ENCODE results near the gene DNLZ.
"Not testable (repeated sequence)": the region's sequence is repeated elsewhere in the genome, so short reads cannot be mapped to it uniquely, and the experiment has no call there.

The DNLZ gene

DNA sequence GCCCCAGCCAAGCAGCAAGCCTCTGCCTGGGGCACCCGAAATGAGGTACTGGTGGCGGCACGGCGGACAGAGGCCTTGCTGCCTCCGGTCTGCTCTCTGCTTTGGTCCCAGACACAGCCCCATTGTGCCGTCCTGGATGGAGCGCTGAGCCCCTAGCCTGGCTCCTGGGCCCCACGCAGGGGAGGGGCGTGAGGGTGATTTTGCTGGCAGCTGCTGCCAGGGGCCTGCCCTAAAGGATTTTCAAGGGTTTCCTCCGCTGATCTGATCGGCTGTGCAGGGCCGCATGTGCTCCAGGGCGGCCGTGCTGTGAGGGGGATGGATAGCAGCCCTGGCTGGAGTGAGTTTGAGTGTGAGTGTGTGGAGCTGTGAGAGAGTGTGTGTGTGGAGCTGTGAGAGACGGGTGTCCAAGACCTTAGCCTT lies 34.9 kb downstream of the DNLZ start:
- DNase-seq: no peak

DNA sequence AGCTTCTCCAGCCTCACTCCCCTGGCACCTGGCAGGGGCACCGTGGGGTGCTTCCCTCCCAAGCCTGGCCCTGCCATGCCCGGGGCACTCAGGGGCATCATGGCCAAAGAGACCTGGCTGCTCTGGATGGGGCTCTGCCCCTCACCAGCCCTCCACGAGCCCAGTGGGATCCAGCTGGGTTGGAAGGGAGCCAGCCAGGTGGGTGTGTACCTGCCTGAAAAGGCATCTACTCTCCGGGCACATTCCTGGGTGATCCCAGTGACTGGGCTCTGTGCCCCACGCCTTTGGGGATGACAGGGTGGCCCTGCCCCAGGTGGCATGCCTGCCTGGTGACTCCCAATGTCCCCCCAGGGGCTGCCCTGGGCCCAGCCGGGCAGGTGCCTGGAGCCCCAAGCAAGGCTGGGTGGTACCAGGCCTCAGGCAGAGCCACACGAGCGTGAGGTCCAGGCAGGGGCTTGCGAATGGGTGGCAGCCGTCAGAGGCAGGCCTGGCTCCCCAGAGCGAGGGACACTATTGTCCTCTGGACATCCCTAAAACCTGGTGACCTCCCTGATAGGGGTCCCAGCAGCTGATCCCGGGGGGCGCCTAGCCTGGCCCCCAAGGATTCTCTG lies 35.4 kb downstream of the DNLZ start:
- DNase-seq: no peak

DNA sequence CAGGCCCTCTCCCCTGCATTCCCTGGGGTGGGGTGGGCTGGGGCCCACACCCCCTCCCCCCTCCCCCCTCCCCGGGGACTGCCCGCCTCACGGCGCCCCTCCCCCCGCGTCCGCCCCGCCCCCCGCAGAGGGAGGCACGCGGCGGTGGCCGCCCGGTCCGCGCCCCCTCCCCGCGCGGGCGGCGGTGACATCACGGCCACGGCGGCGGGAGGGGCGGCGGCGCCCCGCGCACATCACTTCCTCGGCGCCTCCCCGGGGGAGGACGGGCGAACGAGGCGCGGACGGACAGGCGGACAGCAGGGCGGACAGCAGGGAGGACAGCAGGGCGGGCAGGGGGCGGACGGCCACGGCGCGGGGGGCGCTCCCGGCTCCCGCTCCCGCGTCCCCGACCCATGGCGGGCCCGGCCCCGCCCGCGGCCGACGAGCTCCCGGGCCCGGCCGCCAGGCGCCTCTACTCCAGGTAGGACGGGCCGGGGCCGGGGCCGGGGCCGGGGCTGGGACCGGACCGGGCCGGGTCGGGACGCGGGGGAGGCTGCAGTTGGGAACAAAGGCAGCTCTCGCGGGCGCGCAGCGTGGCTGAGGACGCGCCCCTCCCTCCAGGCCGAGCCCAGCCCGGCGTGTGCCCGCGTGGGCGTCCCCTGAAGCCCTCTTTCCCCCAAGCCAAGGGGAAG lies 36.1 kb downstream of the DNLZ start, which contains the start of gene GPSM1:
TSS of gene GPSM1 (plus strand) at position 236 of the 671 bp plus-strand sequence. CDS start at position 393, 157 bp downstream.
- DNase-seq: no peak

DNA sequence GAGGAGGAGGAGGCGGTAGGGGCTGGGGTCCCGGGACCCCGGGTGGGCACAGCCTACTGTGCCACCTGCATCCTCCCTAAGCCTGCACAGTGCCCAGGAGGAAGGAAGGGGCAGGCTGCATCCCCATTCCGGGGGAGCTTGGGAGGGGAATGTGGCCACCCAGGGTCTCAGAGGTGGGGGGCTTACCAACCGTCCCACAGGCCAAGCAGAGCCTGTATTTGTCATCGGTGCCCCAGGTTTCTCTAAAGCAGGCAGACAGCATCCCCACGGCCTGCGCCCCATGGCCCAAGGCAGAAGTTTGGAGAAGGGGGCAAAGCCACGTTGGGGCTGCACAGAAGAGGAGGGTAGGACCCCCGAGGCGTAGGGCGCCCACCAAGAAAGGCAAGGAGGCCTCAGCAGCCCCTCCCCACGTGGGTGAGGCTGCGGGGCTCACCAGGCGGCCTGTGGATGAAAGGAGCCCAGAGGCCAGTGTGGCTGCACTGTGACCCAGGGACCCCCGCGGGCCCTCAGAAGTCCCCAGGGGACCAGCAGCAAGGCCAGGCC lies 36.7 kb downstream of the DNLZ start:
- no peak for DNase-seq

DNA sequence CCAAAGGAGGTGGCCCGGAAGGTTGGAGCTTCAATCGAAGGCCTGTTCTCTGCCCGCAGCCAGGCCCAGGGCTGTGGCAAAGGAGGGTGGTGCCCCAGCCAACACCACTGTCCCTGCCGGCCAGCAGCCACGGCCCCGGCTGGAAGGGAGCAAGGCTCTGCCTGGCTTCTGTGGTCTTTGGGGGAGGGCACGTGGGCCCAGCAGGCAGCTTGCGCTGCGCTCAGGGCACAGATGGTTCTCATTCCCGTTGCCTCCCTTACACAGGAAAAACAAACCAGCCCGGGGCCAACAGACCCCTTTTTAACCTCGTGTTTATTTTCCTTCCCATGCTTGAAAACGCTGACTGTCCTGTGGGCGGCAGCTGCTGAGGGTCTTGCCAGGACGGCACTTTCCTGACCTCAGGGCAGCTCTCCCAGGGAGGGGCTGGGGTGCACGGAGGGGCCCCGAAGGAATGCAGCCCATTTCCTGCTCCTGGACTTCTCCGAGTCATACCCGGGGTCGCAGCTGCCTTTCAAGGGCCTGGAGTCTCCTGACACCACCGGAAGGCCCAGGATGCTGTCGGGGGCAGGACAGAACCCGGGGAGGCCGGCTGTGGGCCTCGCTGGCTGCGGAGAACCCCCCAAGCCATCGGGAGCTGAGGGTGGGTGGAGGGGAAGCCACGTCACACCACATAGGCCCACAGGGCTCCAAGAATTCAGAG lies 37.3 kb downstream of the DNLZ start:
- DNase-seq: no peak

DNA sequence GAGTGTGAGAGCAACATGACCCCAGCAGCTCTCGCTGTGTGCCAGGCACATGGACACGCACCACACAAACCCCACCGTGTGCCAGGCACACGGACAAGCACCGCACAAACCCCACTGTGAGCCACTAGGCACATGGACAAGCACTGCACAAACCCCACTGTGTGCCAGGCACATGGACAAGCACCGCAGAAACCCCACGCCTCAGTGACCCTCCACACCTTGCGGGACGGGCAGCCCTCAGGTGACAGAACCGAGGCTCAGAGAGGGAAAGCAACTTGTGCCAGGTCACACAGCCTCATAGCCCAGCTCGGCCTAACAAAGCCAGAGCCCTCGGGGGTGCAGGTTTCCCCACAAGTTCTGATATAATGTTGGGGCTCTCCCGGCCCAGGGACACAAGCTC lies 38.2 kb downstream of the DNLZ start:
- DNase-seq: no peak

DNA sequence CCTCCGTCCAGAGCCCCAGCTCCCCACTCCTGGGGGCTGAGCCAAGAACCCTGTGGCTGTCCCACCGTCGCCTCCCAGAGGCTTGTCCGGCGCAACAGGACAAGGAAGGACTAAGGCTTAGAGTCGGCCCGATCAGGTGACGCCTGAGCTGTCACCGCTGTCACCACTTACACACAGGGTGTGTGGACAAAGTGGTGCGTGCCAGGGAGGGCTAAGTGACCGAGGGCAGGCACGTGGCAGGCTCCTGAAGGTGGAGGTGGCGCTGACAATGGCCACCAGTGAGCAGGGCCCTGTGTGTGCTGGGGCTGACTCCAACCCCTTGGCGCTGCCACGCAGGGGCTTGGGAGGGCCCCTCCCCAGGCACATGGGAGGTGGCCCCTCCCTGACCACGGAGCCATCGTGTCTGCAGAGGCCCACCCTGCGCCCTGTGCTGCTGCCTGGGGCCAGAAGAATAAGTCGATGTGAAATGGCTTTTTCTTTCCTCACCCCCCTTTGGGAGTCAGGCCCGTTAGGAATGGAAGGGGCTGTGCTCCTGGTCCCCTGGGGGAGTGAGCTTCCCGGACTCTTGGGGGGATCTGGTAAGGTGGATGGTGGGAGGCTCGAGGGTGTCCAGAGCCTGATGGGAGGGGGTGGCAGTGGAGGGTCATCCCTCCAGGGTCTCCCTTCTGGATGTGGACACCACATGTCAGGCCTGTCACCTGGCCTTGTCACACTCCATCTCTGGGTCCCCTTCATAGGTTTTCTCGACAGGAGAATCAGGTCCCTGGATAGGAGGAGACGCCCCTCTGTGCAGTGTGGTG lies 38.8 kb downstream of the DNLZ start:
- no peak for DNase-seq

DNA sequence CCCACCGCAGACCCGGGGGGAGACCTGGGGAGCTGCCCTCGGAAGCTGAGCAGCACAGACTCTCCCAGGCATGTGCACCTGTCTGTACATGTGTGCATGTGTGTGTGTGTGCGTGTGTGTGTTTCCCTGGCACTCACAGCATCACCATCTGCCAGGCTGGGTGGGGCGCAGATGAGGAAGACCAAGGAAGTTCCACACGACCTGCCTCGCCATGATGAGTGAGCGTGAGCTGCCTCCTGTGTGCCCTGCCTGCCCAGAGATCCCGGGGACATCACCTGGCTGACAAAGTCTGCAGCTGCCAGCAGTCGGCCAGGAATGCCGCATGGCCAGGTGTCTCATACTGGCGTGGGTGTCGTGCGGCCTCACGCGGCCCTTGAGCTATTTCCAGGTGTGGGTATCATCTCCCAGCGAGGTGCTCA lies 40.2 kb downstream of the DNLZ start:
- DNase-seq: no peak

DNA sequence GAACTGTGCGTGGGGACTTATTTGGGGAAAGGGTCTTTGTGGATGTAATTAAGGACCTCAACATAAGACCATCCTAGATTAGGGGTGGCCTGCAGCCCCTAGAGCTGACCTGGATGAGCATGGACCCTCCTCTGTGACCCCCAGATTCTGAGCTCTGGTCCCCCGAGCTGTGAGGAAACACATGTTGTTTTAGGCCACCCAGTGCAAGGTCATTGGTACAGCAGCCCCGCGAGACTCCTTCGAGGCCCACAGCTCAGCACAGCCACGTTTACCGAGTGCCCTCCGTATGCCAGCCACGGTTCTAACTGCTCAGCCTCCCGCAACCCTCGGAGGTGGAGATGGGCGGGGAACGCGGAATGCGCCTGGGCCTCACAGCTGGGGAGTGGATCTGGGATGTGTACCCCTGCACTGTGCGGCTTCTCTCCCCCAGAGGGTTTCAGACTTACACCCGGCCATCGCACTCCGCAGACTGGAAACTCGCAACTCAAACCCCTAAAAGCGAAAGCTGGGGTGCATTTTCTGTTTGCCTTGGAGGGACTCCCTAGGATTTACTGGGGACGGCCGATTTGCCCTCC lies 40.7 kb downstream of the DNLZ start:
- no peak for DNase-seq

DNA sequence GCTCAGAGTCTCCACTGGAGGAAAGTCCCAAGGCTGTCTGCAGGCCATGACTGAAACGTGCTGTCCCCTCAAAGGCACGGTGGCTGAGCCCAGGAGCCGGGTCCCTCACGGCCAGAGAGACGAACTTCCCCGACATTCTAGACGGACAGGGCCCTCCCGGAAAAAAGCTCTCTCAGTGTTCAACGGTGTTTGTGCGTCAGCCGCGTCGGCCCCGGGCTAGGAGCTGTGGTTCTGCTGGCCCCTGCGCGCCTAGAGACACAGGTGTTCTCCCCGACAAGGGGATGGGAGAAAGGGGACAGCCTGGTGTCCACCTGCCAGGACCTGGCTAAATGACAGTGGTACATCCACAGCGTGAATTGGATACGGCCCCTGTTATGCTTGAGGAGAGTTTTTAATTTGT lies 42.0 kb downstream of the DNLZ start:
- no peak for DNase-seq

DNA sequence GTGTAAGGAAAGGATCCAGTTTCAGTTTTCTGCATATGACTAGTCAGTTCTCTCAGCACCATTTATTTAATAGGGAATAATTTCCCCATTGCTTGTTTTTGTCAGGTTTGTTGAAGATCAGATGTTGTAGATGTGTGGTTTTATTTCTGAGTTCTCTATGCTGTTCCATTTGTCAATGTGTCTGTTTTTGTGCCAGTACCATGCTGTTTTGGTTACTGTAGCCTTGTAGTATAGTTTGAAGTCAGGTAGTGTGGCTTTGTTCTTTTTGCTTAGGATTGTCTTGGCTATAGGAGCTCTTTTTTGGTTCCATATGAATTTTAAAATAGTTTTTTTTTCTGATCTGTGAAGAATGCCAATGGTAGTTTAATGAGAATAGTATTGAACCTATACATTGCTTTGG lies 42.6 kb downstream of the DNLZ start:
- DNase-seq: not testable (repeated sequence)

DNA sequence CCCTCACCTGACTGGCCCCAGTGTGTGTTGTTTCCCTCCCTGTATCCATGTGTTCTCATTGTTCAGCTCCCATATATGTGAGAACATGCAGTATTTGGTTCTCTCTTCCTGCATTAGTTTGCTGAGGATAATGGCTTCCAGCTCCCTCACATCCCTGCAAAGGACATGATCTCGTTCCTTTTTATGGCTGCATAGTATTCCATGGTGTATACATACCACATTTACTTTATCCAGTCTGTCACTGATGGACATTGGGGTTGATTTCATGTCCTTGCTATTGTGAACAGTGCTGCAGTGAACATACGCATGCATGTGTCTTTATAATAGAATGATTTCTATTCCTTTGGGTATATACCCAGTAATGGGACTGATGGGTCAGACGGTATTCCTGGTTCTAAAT lies 43.6 kb downstream of the DNLZ start:
- not testable (repeated sequence) for DNase-seq

DNA sequence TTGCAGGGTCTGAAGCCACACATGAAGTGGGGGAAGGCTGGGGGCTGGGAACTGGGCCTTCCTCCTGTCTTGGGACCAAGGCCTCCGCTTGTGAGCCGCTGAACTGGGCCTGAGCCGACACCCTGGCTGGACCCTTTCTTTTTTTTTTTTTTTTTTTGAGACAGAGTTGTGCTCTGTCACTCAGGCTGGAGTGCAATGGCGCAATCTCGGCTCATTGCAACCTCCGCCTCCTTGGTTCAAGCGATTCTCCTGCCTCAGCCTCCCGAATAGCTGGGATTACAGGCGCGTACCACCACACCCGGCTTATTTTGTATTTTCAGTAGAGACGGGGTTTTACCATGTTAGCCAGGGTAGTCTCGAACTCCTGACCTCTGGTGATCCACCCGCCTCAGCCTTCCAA lies 44.3 kb downstream of the DNLZ start:
- DNase-seq: not testable (repeated sequence)

DNA sequence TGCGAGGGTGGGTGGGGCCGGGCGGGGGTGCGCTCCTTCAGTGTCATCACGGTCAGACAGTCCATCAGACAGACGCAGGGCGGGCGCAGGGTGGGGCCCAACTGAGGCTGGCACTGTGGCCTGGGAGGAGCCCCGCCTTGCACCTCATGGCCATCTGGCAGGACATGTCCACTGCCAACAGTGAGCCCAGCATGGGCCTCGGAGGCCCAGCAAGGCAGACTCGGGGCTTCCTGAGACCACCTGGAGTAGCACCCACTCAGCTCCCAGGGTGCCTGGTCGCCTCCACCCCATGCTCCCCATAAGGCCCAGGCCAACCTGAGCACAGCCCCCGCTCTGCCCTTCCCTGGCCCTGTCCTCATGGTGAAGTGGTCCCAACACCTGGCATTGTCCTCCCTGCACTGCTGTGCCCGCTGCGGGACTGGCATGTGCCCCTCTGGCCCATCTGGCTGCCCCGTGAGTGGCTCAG lies 44.7 kb downstream of the DNLZ start:
- DNase-seq: no peak

DNA sequence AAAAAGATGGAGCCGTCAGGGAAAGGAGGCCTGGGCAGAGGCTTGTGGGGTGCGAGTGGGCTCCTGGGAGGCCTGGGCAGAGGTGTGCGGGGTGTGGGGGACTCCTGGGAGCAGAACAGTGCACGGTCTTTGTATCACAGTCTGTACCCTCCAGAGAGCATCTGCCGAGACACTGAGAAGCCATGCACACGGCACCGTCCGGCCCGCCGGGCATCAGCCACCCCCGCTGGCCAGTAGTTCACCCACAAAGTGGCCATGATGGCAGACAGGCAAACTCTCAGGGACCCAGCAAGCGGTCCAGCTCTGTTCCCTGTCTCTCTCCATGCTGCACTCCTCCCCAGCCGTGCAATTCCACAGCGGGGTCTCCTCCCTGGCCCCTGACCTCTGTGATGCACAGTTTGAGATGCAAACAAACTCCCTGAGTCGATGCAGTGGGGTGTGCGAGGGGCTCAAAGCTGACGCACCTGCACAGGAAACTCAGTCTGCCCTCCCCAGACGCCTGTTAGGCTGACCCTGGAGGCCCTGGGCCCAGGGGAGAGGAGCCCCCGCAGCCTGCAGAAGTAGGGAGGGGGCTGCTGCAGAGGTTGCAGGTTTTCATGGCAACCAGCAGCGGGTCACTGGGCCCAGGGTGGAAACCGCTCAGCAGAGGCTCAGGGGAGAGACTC lies 45.3 kb downstream of the DNLZ start:
- DNase-seq: no peak

DNA sequence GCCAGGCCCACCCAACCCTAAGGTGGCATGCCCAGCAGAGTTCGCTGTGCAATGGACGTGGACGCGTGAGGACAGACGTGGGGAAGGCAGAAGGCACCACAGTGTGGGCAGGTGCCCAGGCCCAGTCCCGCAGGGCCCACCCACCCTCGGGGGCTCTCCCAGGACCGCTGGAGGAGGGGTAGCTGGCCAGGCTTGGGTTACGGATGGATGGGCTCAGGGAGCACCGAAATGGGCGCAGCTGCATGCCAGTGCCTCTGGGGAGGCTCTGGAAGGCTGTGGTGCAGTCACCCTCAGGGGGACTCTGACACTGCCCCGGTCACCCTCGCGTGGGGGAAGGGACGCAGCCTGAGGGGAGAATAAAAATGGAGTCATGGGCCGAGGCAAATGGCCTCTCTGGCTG lies 45.8 kb downstream of the DNLZ start:
- DNase-seq: no peak

DNA sequence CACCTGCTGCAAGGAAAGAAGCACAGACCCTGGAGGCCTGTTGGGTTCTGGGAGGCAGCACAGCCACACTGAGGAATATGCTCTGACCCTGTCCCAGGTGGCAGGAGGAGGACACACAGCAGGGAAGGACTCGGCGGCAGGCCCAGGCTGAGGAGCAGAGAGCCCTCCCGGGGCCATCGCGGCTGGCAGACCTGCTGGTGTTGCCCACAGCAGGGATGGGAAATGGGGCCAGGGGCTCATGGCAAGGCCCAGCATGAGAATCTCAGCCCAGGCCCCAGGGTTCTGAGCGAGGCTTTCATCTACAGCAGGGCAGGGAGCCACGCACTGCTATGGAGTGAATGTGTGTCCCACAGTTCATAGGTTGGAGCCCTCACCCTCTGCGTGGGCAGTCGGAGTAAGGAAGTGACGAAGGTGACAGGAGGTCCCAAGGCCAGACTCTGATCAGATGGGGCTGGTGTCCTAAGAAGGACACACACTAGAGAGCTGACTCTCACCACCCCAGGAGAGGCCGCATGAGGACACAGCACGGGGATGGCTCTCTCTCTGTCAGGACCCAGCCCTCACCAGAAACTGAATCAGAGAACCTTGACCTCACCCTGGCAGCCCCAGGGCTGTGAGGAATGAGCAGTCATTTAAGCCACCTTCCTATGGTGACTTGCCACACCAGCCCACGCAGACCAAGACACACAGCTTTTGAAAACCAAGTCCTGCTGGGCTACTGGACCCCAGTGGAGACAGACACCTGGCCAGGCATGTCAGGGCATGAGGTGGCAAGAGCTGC lies 46.5 kb downstream of the DNLZ start:
- DNase-seq: no peak

DNA sequence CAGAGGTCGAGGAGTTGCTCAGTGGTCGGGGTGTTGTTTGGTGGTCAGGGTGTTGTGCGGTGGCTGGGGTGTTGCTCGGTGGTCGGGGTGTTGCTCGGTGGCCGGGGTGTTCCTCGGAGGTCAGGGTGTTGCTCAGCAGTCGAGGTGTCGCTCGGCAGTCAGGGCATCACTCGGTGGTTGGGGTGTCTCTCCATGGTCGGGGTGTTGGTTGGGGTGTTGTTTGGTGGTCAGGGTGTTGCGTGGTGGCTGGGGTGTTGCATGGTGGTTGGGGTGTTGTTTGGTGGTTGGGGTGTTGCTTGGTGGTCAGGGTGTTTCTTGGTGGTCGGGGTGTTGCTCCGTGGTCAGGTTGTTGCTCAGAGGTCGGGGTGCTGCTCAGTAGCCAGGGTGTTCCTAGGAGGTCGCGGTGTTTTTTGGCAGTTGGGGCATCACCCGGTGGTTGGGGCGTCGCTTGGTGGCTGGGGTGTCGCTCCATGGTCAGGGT lies 47.2 kb downstream of the DNLZ start:
- DNase-seq: no peak

DNA sequence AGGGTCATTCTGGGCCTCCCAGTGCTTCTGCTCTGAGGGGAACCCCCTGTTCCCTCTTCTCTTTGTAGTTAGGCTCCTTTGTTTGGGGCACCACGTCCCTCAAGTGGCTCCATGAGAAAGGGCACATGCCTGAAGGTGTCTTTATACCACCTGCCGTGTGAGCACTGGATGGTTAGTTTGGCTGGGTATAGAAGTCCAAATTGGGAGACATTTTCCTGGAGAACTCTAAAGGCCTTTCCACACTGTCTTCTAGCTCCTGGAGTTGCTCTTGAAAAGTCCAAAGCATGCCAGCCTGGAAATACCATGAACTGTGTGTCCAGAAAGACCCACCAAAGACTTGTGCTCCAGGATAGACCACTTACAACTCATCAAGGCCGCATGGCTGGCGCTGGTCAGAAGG lies 48.6 kb downstream of the DNLZ start:
- DNase-seq: no peak

DNA sequence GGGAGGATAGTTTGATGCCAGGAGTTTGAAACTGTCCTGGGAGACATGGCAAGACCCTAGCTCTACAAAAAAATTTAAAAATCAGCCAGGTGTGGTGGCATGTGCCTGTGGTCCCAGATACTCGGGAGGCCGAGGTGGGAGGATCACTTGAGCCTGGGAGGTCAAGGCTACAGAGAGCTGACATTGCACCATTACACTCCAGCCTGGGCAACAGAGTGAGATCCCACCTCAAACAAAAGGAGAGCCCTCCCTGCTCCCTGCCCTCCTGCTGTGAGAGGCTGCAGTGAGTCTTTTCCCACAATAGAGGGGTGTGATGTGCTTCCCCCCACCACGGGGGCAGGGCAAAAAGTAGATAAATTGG lies 49.5 kb downstream of the DNLZ start:
- DNase-seq: no peak

Data from NCI-H1417 treated with DMSO at 0.1 percent for 48 hours (cell line).